ENCODE data around the gene APLP2.

Gene APLP2

GRCh38 chr11:130127509-130127908 is 57.8 kb downstream of the APLP2 start:
- TF ChIP-seq EZH2phosphoT487 (conservative IDR thresholded peaks at IDR 0.05; ENCODE audit: low read length) (no peak), CTCF (IDR thresholded peaks at IDR 0.05; ENCODE audit: insufficient read depth, low read length, poor library complexity, severe bottlenecking) (no peak)
- Histone ChIP-seq H3K79me2 (ENCODE audit: insufficient read depth, low read length) (peaks cover 8% of the 10 kb centered on the region), H3F3A (ENCODE audit: insufficient read depth) (peaks cover 14% of the 10 kb centered on the region; the same call in 1 of the 2 replicates), H3K4me2 (ENCODE audit: low read depth, low read length, poor library complexity, severe bottlenecking) (no peak overlapping the region), H3K9ac (ENCODE audit: low read length) (no peak overlapping the region), H3K9me2 (replicated peaks; ENCODE audit: insufficient read depth, low read length) (no peaks in the 10 kb centered on the region), H3K27ac (ENCODE audit: low read depth, low read length) (no peak overlapping the region), H3K27me3 (ENCODE audit: low read length) (no peaks in the 10 kb centered on the region), H4K20me1 (ENCODE audit: low read depth, low read length) (no peaks in the 10 kb centered on the region), H3K36me3 (ENCODE audit: low read length) (peaks cover 11% of the 10 kb centered on the region; the same call in 1 of the 2 replicates), H3K9me3 (ENCODE audit: insufficient read depth, low read length) (no peaks in the 10 kb centered on the region), H3K4me3 (ENCODE audit: insufficient read depth, low read length, poor library complexity, severe bottlenecking) (no peak overlapping the region), H2AFZ (ENCODE audit: low read depth, low read length, severe bottlenecking) (no peak overlapping the region)

GRCh38 chr11:130128626-130129025 is 58.9 kb downstream of the APLP2 start:
- H3K4me2 ChIP-seq (ENCODE audit: low read depth, low read length, poor library complexity, severe bottlenecking), result no peak overlapping the region
- H3K27me3 ChIP-seq (ENCODE audit: low read length), result no peaks in the 10 kb centered on the region
- no peaks in the 10 kb centered on the region for H4K20me1 ChIP-seq (ENCODE audit: low read depth, low read length)
- no peak overlapping the region for H2AFZ ChIP-seq (ENCODE audit: low read depth, low read length, severe bottlenecking)
- H3K9ac ChIP-seq (ENCODE audit: low read length), result no peak overlapping the region
- H3F3A ChIP-seq (ENCODE audit: insufficient read depth), result peaks cover 14% of the 10 kb centered on the region; the same call in 1 of the 2 replicates
- peaks cover 14% of the 10 kb centered on the region for H3K79me2 ChIP-seq (ENCODE audit: insufficient read depth, low read length)
- no peak for TF ChIP-seq EZH2phosphoT487 (conservative IDR thresholded peaks at IDR 0.05; ENCODE audit: low read length)
- TF ChIP-seq CTCF (IDR thresholded peaks at IDR 0.05; ENCODE audit: insufficient read depth, low read length, poor library complexity, severe bottlenecking), result no peak
- H3K9me3 ChIP-seq (ENCODE audit: insufficient read depth, low read length), result no peaks in the 10 kb centered on the region
- H3K27ac ChIP-seq (ENCODE audit: low read depth, low read length), result no peak overlapping the region
- H3K4me3 ChIP-seq (ENCODE audit: insufficient read depth, low read length, poor library complexity, severe bottlenecking), result no peak overlapping the region
- H3K9me2 ChIP-seq (replicated peaks; ENCODE audit: insufficient read depth, low read length), result no peaks in the 10 kb centered on the region
- peaks cover 9% of the 10 kb centered on the region; the same call in 1 of the 2 replicates for H3K36me3 ChIP-seq (ENCODE audit: low read length)

GRCh38 chr11:130129922-130130321 is 60.2 kb downstream of the APLP2 start:
- H3F3A ChIP-seq (ENCODE audit: insufficient read depth), result peaks cover 14% of the 10 kb centered on the region; the same call in 1 of the 2 replicates
- H3K36me3 ChIP-seq (ENCODE audit: low read length), result peaks cover 9% of the 10 kb centered on the region; the same call in 1 of the 2 replicates
- no peaks in the 10 kb centered on the region for H4K20me1 ChIP-seq (ENCODE audit: low read depth, low read length)
- TF ChIP-seq EZH2phosphoT487 (conservative IDR thresholded peaks at IDR 0.05; ENCODE audit: low read length), result no peak
- TF ChIP-seq CTCF (IDR thresholded peaks at IDR 0.05; ENCODE audit: insufficient read depth, low read length, poor library complexity, severe bottlenecking), result no peak
- H3K9me2 ChIP-seq (replicated peaks; ENCODE audit: insufficient read depth, low read length), result no peaks in the 10 kb centered on the region
- H3K4me2 ChIP-seq (ENCODE audit: low read depth, low read length, poor library complexity, severe bottlenecking), result no peak overlapping the region
- no peak overlapping the region for H3K4me3 ChIP-seq (ENCODE audit: insufficient read depth, low read length, poor library complexity, severe bottlenecking)
- no peak overlapping the region for H2AFZ ChIP-seq (ENCODE audit: low read depth, low read length, severe bottlenecking)
- peaks cover 24% of the 10 kb centered on the region for H3K79me2 ChIP-seq (ENCODE audit: insufficient read depth, low read length)
- H3K27ac ChIP-seq (ENCODE audit: low read depth, low read length), result no peak overlapping the region
- no peak overlapping the region for H3K9ac ChIP-seq (ENCODE audit: low read length)
- no peaks in the 10 kb centered on the region for H3K9me3 ChIP-seq (ENCODE audit: insufficient read depth, low read length)
- no peaks in the 10 kb centered on the region for H3K27me3 ChIP-seq (ENCODE audit: low read length)
